Uterus (tissue), 2 donors: ENCODE measurements around the gene RSBN1L.

Experiments
- POLR2A ChIP-seq, 2 donors: fragments of 450-650 bp; IDR thresholded peaks; one replicate each; pipeline ENCODE4 v1.6.1; 2016; ENCODE audit warnings: antibody characterized with exemption in 2 of 2, mild to moderate bottlenecking in 1 of 2, moderate library complexity in 1 of 2
- TF ChIP-seq, protein P1 (sequence below), 4 experiments: fragments of 200-600 bp in 2 of 4; fragments of 450-650 bp in 2 of 4; sonication (generic) in 2 of 4; IDR thresholded peaks; one replicate each; pipeline ENCODE4 v1.5.1; 2016 to 2019; ENCODE audit warnings: antibody characterized with exemption in 4 of 4, mild to moderate bottlenecking in 2 of 4, moderate library complexity in 1 of 4

DNA sequence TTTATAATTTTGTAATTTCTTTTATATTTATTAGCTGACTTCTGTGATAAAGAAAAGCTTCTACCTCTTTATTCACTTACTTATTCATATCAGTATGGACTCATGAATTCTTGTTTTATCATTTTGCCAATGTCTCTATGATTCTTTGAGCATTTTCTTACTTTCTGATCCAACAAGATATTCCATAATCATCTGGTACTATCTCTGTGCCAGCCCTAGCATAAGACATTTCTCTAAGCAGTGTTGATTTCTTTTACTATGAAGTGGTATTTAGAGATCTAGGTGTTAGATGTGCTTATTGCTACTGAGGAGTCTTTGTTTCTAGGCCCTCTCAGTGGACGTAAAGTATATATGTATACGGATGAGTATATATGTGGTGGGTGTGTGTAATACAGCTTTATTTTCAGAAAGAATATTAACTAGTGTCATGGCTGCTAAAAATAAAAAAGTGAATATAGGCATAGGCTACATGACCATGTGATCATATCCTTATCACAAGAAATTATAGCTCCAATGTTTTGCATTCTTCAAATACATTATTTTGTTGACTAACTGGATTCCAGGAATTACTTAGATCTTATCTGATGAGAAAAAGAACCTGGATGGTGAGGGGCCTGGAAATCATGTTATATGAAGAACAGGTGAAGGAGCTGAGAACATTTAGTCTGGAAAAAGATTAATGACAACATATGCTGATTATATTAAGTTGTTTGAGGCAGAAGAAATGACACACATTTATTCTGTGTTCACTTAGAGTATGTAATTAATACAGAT, 115.4 kb downstream of the RSBN1L start:
- TF ChIP-seq, protein P1, sequence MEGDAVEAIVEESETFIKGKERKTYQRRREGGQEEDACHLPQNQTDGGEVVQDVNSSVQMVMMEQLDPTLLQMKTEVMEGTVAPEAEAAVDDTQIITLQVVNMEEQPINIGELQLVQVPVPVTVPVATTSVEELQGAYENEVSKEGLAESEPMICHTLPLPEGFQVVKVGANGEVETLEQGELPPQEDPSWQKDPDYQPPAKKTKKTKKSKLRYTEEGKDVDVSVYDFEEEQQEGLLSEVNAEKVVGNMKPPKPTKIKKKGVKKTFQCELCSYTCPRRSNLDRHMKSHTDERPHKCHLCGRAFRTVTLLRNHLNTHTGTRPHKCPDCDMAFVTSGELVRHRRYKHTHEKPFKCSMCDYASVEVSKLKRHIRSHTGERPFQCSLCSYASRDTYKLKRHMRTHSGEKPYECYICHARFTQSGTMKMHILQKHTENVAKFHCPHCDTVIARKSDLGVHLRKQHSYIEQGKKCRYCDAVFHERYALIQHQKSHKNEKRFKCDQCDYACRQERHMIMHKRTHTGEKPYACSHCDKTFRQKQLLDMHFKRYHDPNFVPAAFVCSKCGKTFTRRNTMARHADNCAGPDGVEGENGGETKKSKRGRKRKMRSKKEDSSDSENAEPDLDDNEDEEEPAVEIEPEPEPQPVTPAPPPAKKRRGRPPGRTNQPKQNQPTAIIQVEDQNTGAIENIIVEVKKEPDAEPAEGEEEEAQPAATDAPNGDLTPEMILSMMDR (IDR thresholded peaks at IDR 0.05) = no peak
- no peak for TF ChIP-seq POLR2A (IDR thresholded peaks at IDR 0.05)
